SKM-1 treated with dmso at 0.1 percent for 144 hours (cell line): ENCODE results near the gene CFAP52.
A peak's percentile ranks its signal among the peaks of the same experiment; 100 is the strongest.
"Not testable (repeated sequence)": the region's sequence is repeated elsewhere in the genome, so short reads cannot be mapped to it uniquely, and the experiment has no call there.

Experiments used
- DNase-seq: peaks from one replicate; lab custom pipeline; 2025; ENCODE audit not compliant: unreplicated experiment; lab: John Stamatoyannopoulos, UW

CFAP52 gene

GRCh38 chr17:9576521-9577372 is at the start of gene CFAP52:
Gene CFAP52, plus strand, starts transcription at chr17:9576642. Its CDS starts 54 bp downstream, at chr17:9576696.
- DNase-seq = peak; percentile 24

GRCh38 chr17:9527788-9528187 is 48.7 kb upstream of the CFAP52 start:
- DNase-seq = no peak

- DNase-seq = no peak
These were observed 47.3 kb upstream of the CFAP52 start for GRCh38 chr17:9529033-9529700.

- DNase-seq = no peak
These were observed 45.4 kb upstream of the CFAP52 start for GRCh38 chr17:9531034-9531433.

GRCh38 chr17:9532715-9533114 is 43.7 kb upstream of the CFAP52 start:
- DNase-seq = no peak

- DNase-seq = no peak
These were observed 43.0 kb upstream of the CFAP52 start for GRCh38 chr17:9533441-9533840.

GRCh38 chr17:9536061-9536460 is 40.4 kb upstream of the CFAP52 start:
- DNase-seq = no peak

- no peak for DNase-seq
These were observed 39.2 kb upstream of the CFAP52 start for GRCh38 chr17:9537177-9537776.

GRCh38 chr17:9538626-9539025 is 37.8 kb upstream of the CFAP52 start:
- DNase-seq = no peak

- no peak for DNase-seq
These were observed 34.7 kb upstream of the CFAP52 start for GRCh38 chr17:9541718-9542117.

GRCh38 chr17:9544221-9544620 is 32.2 kb upstream of the CFAP52 start:
- no peak for DNase-seq

- DNase-seq = no peak
These were observed 27.2 kb upstream of the CFAP52 start for GRCh38 chr17:9549215-9549614.

- DNase-seq = no peak
These were observed 23.3 kb upstream of the CFAP52 start for GRCh38 chr17:9553181-9553580.

- DNase-seq = no peak
These were observed 22.8 kb upstream of the CFAP52 start for GRCh38 chr17:9553596-9553995.

- not testable (repeated sequence) for DNase-seq
These were observed 21.7 kb upstream of the CFAP52 start for GRCh38 chr17:9554715-9555114.

GRCh38 chr17:9557161-9557755 is 19.2 kb upstream of the CFAP52 start:
- no peak for DNase-seq

- DNase-seq = no peak
These were observed 18.6 kb upstream of the CFAP52 start for GRCh38 chr17:9557857-9558256.

GRCh38 chr17:9564104-9564503 is 12.3 kb upstream of the CFAP52 start:
- no peak for DNase-seq

GRCh38 chr17:9566067-9566466 is 10.4 kb upstream of the CFAP52 start:
- no peak for DNase-seq

- not testable (repeated sequence) for DNase-seq
These were observed 9.7 kb upstream of the CFAP52 start for GRCh38 chr17:9566739-9567138.

- no peak for DNase-seq
These were observed 8.4 kb upstream of the CFAP52 start for GRCh38 chr17:9568004-9568403.
